Loucy (cell line): ENCODE measurements around the gene SCAF8.

ENCODE experiments used
- H2AFZ ChIP-seq: fragments of 200-600 bp; sonication (generic); 2 replicates; pipeline ENCODE4 v1.6.0; 2016; ENCODE audit warnings: antibody characterized with exemption, mild to moderate bottlenecking, low read length, moderate library complexity
- H3F3A ChIP-seq: fragments of 200-600 bp; 2 replicates; pipeline ENCODE4 v1.6.0; 2016; ENCODE audit warnings: antibody characterized with exemption, low read depth, mild to moderate bottlenecking
- H3K27me3 ChIP-seq: fragments of 200-600 bp; sonication (generic); 2 replicates; pipeline ENCODE4 v1.6.1; 2014; ENCODE audit warnings: low read length, mild to moderate bottlenecking; ENCODE audit not compliant: insufficient read depth, poor library complexity, severe bottlenecking
- H3K36me3 ChIP-seq: fragments of 200-600 bp; sonication (generic); 2 replicates; pipeline ENCODE4 v1.6.1; 2016; ENCODE audit warnings: low read length; ENCODE audit not compliant: insufficient read depth
- H3K4me1 ChIP-seq: fragments of 200-600 bp; sonication (generic); 2 replicates; pipeline ENCODE4 v1.5.1; 2014; ENCODE audit warnings: low read length, mild to moderate bottlenecking; ENCODE audit not compliant: insufficient read depth, poor library complexity, severe bottlenecking
- H3K4me2 ChIP-seq: fragments of 200-600 bp; sonication (generic); 2 replicates; pipeline ENCODE4 v1.6.0; 2014; ENCODE audit warnings: antibody characterized with exemption, low read length, low read depth, mild to moderate bottlenecking; ENCODE audit not compliant: poor library complexity, severe bottlenecking
- H3K4me3 ChIP-seq: fragments of 200-600 bp; sonication (generic); 2 replicates; pipeline ENCODE4 v1.5.1; 2014; ENCODE audit warnings: low read length, mild to moderate bottlenecking, mixed read lengths; ENCODE audit not compliant: poor library complexity, severe bottlenecking
- H3K79me2 ChIP-seq: fragments of 200-600 bp; sonication (generic); 2 replicates; pipeline ENCODE4 v1.6.1; 2014; ENCODE audit warnings: low read length; ENCODE audit not compliant: insufficient read depth
- H3K9ac ChIP-seq: fragments of 200-600 bp; sonication (generic); 2 replicates; pipeline ENCODE4 v1.6.0; 2014; ENCODE audit warnings: mild to moderate bottlenecking, low read depth, low read length, moderate library complexity; ENCODE audit not compliant: poor library complexity, severe bottlenecking
- H3K9me2 ChIP-seq: fragments of 200-600 bp; sonication (generic); replicated peaks from 2 replicates; pipeline ENCODE4 v1.6.1; 2016; ENCODE audit warnings: low read depth, low read length, mixed read lengths
- H3K9me3 ChIP-seq: fragments of 200-600 bp; sonication (generic); 2 replicates; pipeline ENCODE4 v1.6.1; 2014; ENCODE audit warnings: mild to moderate bottlenecking, antibody characterized with exemption, low read length, low read depth; ENCODE audit not compliant: insufficient read depth
- H4K20me1 ChIP-seq: fragments of 200-600 bp; sonication (generic); 2 replicates; pipeline ENCODE4 v1.6.0; 2014; ENCODE audit warnings: antibody characterized with exemption, low read length, mild to moderate bottlenecking; ENCODE audit not compliant: insufficient read depth, poor library complexity, severe bottlenecking
- CTCF ChIP-seq: fragments of 200-600 bp; sonication (generic); conservative IDR thresholded peaks from 2 replicates; pipeline ENCODE4 v1.5.1; 2014; ENCODE audit warnings: mild to moderate bottlenecking, antibody characterized with exemption, low read length
- EZH2phosphoT487 ChIP-seq: fragments of 200-600 bp; IDR thresholded peaks from 2 replicates; pipeline ENCODE4 v1.6.1; 2018; ENCODE audit warnings: antibody characterized with exemption, mild to moderate bottlenecking, moderate library complexity, borderline replicate concordance

SCAF8 gene

GRCh38 chr6:154835307-154835706, 102.1 kb downstream of the SCAF8 start:
- Histone ChIP-seq H3K4me1 (no peaks in the 10 kb centered on the region), H3K9ac (no peak overlapping the region), H3F3A (no peaks in the 10 kb centered on the region), H3K4me3 (no peak overlapping the region), H3K4me2 (no peak overlapping the region), H3K79me2 (peaks cover 39% of the 10 kb centered on the region; the same call in 1 of the 2 replicates), H2AFZ (no peak overlapping the region), H3K9me3 (no peaks in the 10 kb centered on the region), H3K36me3 (peaks cover 40% of the 10 kb centered on the region), H4K20me1 (peaks cover 27% of the 10 kb centered on the region), H3K27me3 (no peaks in the 10 kb centered on the region), H3K9me2 (no peaks in the 10 kb centered on the region)
- TF ChIP-seq EZH2phosphoT487 (no peak), CTCF (no peak)

- H3K79me2 ChIP-seq = peaks cover 58% of the 10 kb centered on the region
Observed at GRCh38 chr6:154839546-154839945, 106.3 kb downstream of the SCAF8 start.

GRCh38 chr6:154840363-154840762, 107.1 kb downstream of the SCAF8 start:
- Histone ChIP-seq H2AFZ (no peak overlapping the region), H3K79me2 (peaks cover 62% of the 10 kb centered on the region), H3K4me3 (no peak overlapping the region), H3K4me2 (no peak overlapping the region), H3K4me1 (peaks cover 6% of the 10 kb centered on the region), H3K9ac (no peak overlapping the region), H4K20me1 (peaks cover 44% of the 10 kb centered on the region), H3K9me3 (no peaks in the 10 kb centered on the region), H3F3A (no peaks in the 10 kb centered on the region), H3K27me3 (no peaks in the 10 kb centered on the region), H3K9me2 (no peaks in the 10 kb centered on the region), H3K36me3 (peaks cover 9% of the 10 kb centered on the region; the same call in 1 of the 2 replicates)
- no peak for TF ChIP-seq EZH2phosphoT487

More at GRCh38 chr6:154839546-154839945, 106.3 kb downstream of the SCAF8 start:
- Histone ChIP-seq H2AFZ (no peak overlapping the region), H4K20me1 (peaks cover 41% of the 10 kb centered on the region), H3K27me3 (no peaks in the 10 kb centered on the region), H3K9ac (no peak overlapping the region), H3K4me3 (no peak overlapping the region), H3K9me2 (no peaks in the 10 kb centered on the region), H3K4me1 (peaks cover 6% of the 10 kb centered on the region), H3K9me3 (no peaks in the 10 kb centered on the region), H3K36me3 (peaks cover 9% of the 10 kb centered on the region; the same call in 1 of the 2 replicates), H3K4me2 (no peak overlapping the region), H3F3A (no peaks in the 10 kb centered on the region)
- TF ChIP-seq EZH2phosphoT487 (no peak), CTCF (no peak)

GRCh38 chr6:154841109-154841508, 107.9 kb downstream of the SCAF8 start:
- Histone ChIP-seq H3K36me3 (peaks cover 6% of the 10 kb centered on the region; the same call in 1 of the 2 replicates), H3K4me1 (peaks cover 6% of the 10 kb centered on the region), H2AFZ (no peak overlapping the region), H3K27me3 (no peaks in the 10 kb centered on the region), H4K20me1 (peaks cover 43% of the 10 kb centered on the region), H3K4me2 (no peak overlapping the region), H3K9me3 (no peaks in the 10 kb centered on the region), H3K79me2 (peaks cover 66% of the 10 kb centered on the region), H3K4me3 (no peak overlapping the region), H3K9me2 (no peaks in the 10 kb centered on the region), H3K9ac (no peak overlapping the region), H3F3A (no peaks in the 10 kb centered on the region)
- TF ChIP-seq EZH2phosphoT487 = no peak
- TF ChIP-seq CTCF = no peak
